GM23338 (cell line): ENCODE results near the gene FBN2. TPM values are rescaled to one million over a fixed set of nuclear protein-coding genes. Genes with fewer than 3 reads are reported as not detected.

Source experiments
- ATAC-seq: fragments of 200-7000 bp; cut with Tn5 transposase; 3 replicates; pipeline ENCODE4 v1.9.1; 2020
- DNase-seq: peaks from one replicate; pipeline ENCODE4 v3.0.0-alpha.2; 2015; ENCODE audit warnings: low spot score
- H2AFZ ChIP-seq: fragments of 200-600 bp; sonication (generic); 2 replicates; pipeline ENCODE4 v1.8.0; 2016; ENCODE audit warnings: antibody characterized with exemption, mild to moderate bottlenecking, moderate library complexity
- H3F3A ChIP-seq: fragments of 200-600 bp; sonication (generic); replicated peaks from 2 replicates; pipeline ENCODE4 v1.8.0; 2017; ENCODE audit warnings: antibody characterized with exemption, mixed run types, low read depth
- H3K27ac ChIP-seq: fragments of 200-600 bp; sonication (generic); 2 replicates; pipeline ENCODE4 v1.6.1; 2016; ENCODE audit warnings: low read depth
- H3K27me3 ChIP-seq: fragments of 200-600 bp; sonication (generic); 2 replicates; pipeline ENCODE4 v1.8.0; 2016; ENCODE audit warnings: mild to moderate bottlenecking, mixed run types, moderate library complexity; ENCODE audit not compliant: insufficient read depth
- H3K36me3 ChIP-seq: fragments of 200-600 bp; sonication (generic); 2 replicates; pipeline ENCODE4 v1.8.0; 2016; ENCODE audit warnings: mild to moderate bottlenecking; ENCODE audit not compliant: insufficient read depth
- H3K4me1 ChIP-seq: fragments of 200-600 bp; sonication (generic); 2 replicates; pipeline ENCODE4 v1.8.0; 2016; ENCODE audit warnings: mild to moderate bottlenecking, moderate library complexity; ENCODE audit not compliant: insufficient read depth
- H3K4me2 ChIP-seq: fragments of 200-600 bp; sonication (generic); 2 replicates; pipeline ENCODE4 v1.7.1; 2017; ENCODE audit warnings: mixed run types
- H3K4me3 ChIP-seq: fragments of 200-600 bp; sonication (generic); 2 replicates; pipeline ENCODE4 v1.6.1; 2016; ENCODE audit warnings: mixed run types
- H3K79me2 ChIP-seq: fragments of 200-600 bp; sonication (generic); replicated peaks from 2 replicates; pipeline ENCODE4 v1.8.0; 2017; ENCODE audit warnings: mild to moderate bottlenecking; ENCODE audit not compliant: insufficient read depth
- H3K9me2 ChIP-seq: fragments of 200-600 bp; sonication (generic); 2 replicates; pipeline ENCODE4 v1.8.0; 2017; ENCODE audit not compliant: insufficient read depth
- H4K20me1 ChIP-seq: fragments of 200-600 bp; sonication (generic); replicated peaks from 2 replicates; pipeline ENCODE4 v1.8.0; 2017; ENCODE audit warnings: mild to moderate bottlenecking; ENCODE audit not compliant: insufficient read depth
- H3K27ac Mint-ChIP-seq: 2 replicates; pipeline ENCODE4 v1.8.0; 2020; ENCODE audit warnings: inconsistent platforms, mild to moderate bottlenecking, moderate library complexity, mixed read lengths
- H3K27me3 Mint-ChIP-seq: 3 replicates; pipeline ENCODE4 v1.8.0; 2022; ENCODE audit warnings: low read depth, mild to moderate bottlenecking, moderate library complexity, mixed read lengths, inconsistent platforms; ENCODE audit not compliant: insufficient read depth, poor library complexity
- H3K36me3 Mint-ChIP-seq: 3 replicates; pipeline ENCODE4 v1.8.0; 2021; ENCODE audit warnings: low read depth, mild to moderate bottlenecking, inconsistent platforms, moderate library complexity, mixed read lengths
- H3K4me1 Mint-ChIP-seq: 3 replicates; pipeline ENCODE4 v1.8.0; 2020; ENCODE audit warnings: mild to moderate bottlenecking, inconsistent platforms, mixed read lengths
- H3K4me3 Mint-ChIP-seq: 3 replicates; pipeline ENCODE4 v1.8.0; 2021; ENCODE audit warnings: moderate library complexity, mild to moderate bottlenecking, inconsistent platforms, mixed read lengths
- H3K9me3 Mint-ChIP-seq: 3 replicates; pipeline ENCODE4 v1.8.0; 2020; ENCODE audit warnings: moderate library complexity, mild to moderate bottlenecking, inconsistent platforms, mixed read lengths
- CREB1 ChIP-seq: fragments of 250-450 bp; sonication (Bioruptor Pico); IDR thresholded peaks from 2 replicates; pipeline ENCODE4 v1.5.0; 2020; ENCODE audit warnings: low read depth, mild to moderate bottlenecking, moderate library complexity
- CTCF ChIP-seq, 2 experiments: fragments of 200-600 bp in 1 of 2; sonication (generic) in 1 of 2; conservative IDR thresholded peaks; 2 replicates each; pipeline versions ENCODE4 v1.5.1 to v1.6.1; 2016 to 2017; ENCODE audit warnings: antibody characterized with exemption in 2 of 2, low read depth in 2 of 2, mild to moderate bottlenecking in 2 of 2, moderate library complexity in 1 of 2
- ETS1 ChIP-seq: IDR thresholded peaks from 2 replicates; pipeline ENCODE4 v1.6.1; 2016; ENCODE audit warnings: antibody characterized with exemption
- EZH2 ChIP-seq: fragments of 200-600 bp; sonication (generic); IDR thresholded peaks from one replicate; pipeline ENCODE4 v1.8.0; 2017; ENCODE audit warnings: antibody characterized with exemption, mild to moderate bottlenecking, low read depth; ENCODE audit not compliant: unreplicated experiment
- EZH2phosphoT487 ChIP-seq: fragments of 200-600 bp; sonication (generic); IDR thresholded peaks from one replicate; pipeline ENCODE4 v1.8.1; 2018; ENCODE audit warnings: antibody characterized with exemption; ENCODE audit not compliant: unreplicated experiment
- JUNB ChIP-seq: IDR thresholded peaks from one replicate; pipeline ENCODE4 v1.6.1; 2016; ENCODE audit warnings: antibody characterized with exemption; ENCODE audit not compliant: unreplicated experiment
- NANOG ChIP-seq: IDR thresholded peaks from 2 replicates; pipeline ENCODE4 v1.6.1; 2016; ENCODE audit warnings: antibody characterized with exemption, borderline replicate concordance
- POLR2AphosphoS5 ChIP-seq: IDR thresholded peaks from 2 replicates; pipeline ENCODE4 v1.6.1; 2016; ENCODE audit warnings: antibody characterized with exemption, low read depth
- REST ChIP-seq: IDR thresholded peaks from one replicate; pipeline ENCODE4 v1.6.1; 2018; ENCODE audit warnings: antibody characterized with exemption; ENCODE audit not compliant: unreplicated experiment
- STAT1 ChIP-seq: IDR thresholded peaks from one replicate; pipeline ENCODE4 v1.6.1; 2016; ENCODE audit warnings: antibody characterized with exemption; ENCODE audit not compliant: unreplicated experiment
- ZNF114 ChIP-seq: fragments of 250-450 bp; sonication (Bioruptor Pico); IDR thresholded peaks from 2 replicates; pipeline ENCODE4 v1.5.0; 2020; ENCODE audit warnings: mild to moderate bottlenecking, moderate library complexity
- ZNF331 ChIP-seq: fragments of 250-450 bp; sonication (Bioruptor Pico); IDR thresholded peaks from 2 replicates; pipeline ENCODE4 v1.5.0; 2020; ENCODE audit warnings: low read depth, mild to moderate bottlenecking, moderate library complexity
- ZNF462 ChIP-seq: fragments of 250-450 bp; sonication (Bioruptor Pico); IDR thresholded peaks from 2 replicates; pipeline ENCODE4 v1.5.0; 2020; ENCODE audit warnings: mild to moderate bottlenecking, moderate library complexity
- polyA plus RNA-seq: library from polyadenylated mRNA; unstranded; fragments of >200 nt; fragmentation: Nextera tagmentation; extraction: Ambion mirVana; gene quantifications from 2 replicates; pipeline ENCODE4 v1.2.1, GENCODE V29; 2016
- total RNA-seq: library from RNA; depleted of rRNA; stranded (reverse); fragments of >200 nt; shearing (Covaris generic); gene quantifications from 2 replicates; pipeline ENCODE4 v1.2.3, GENCODE V29; 2014

The FBN2 gene
- total and polyA plus RNA-seq, 2 experiments from 2014 or later, result 2.6 to 13.6 TPM

- Histone ChIP-seq H3K27me3 (no peaks in the 10 kb centered on the region), H4K20me1 (no peaks in the 10 kb centered on the region), H3K4me1 (no peaks in the 10 kb centered on the region), H3F3A (no peaks in the 10 kb centered on the region), H3K4me3 (no peak overlapping the region), H3K36me3 (no peaks in the 10 kb centered on the region), H2AFZ (no peak overlapping the region), H3K79me2 (no peaks in the 10 kb centered on the region), H3K27ac (no peak overlapping the region), H3K9me2 (no peaks in the 10 kb centered on the region), H3K4me2 (no peak overlapping the region)
- ATAC-seq (no peak), DNase-seq (no peak)
- H3K27me3 Mint-ChIP-seq, result peaks cover 3% of the 10 kb centered on the region
- TF ChIP-seq STAT1 (no peak), EZH2 (no peak), ZNF462 (CRISPR knock-in tag) (no peak), EZH2phosphoT487 (no peak), NANOG (no peak), POLR2AphosphoS5 (no peak), CTCF (conservative IDR thresholded peaks at IDR 0.05; ENCODE audit: low read depth in 2 of 2) (no peak), ZNF331 (no peak), ETS1 (no peak), ZNF114 (CRISPR knock-in tag) (no peak), CREB1 (no peak), REST (no peak), JUNB (no peak)
- H3K4me1 Mint-ChIP-seq, result no peaks in the 10 kb centered on the region; the same call in 2 of the 3 replicates
- H3K36me3 Mint-ChIP-seq, result no peaks in the 10 kb centered on the region
- H3K9me3 Mint-ChIP-seq, result no peaks in the 10 kb centered on the region
- H3K27ac Mint-ChIP-seq, result no peak overlapping the region
- no peak overlapping the region for H3K4me3 Mint-ChIP-seq
Observed at GRCh38 chr5:128378632-128379031, 159.4 kb downstream of the FBN2 start.
